Neural cell (in vitro differentiated cells): ENCODE measurements around the gene MSI1. TPM values are rescaled to one million over a fixed set of nuclear protein-coding genes. Genes with fewer than 3 reads are reported as not detected.
A peak's percentile ranks its signal among the peaks of the same experiment; 100 is the strongest.
"Not testable (repeated sequence)": the region's sequence is repeated elsewhere in the genome, so short reads cannot be mapped to it uniquely, and the experiment has no call there.

ENCODE experiments used
- H2AFZ ChIP-seq: fragments of 200-600, 300-800 bp; sonication (generic), shearing (Covaris generic); 2 replicates; pipeline ENCODE4 v1.6.0; 2014; ENCODE audit warnings: low read depth, mild to moderate bottlenecking, antibody characterized with exemption, low read length, moderate library complexity
- H3F3A ChIP-seq: fragments of 200-600 bp; shearing (Covaris generic); 2 replicates; pipeline ENCODE4 v1.6.1; 2016; ENCODE audit warnings: mild to moderate bottlenecking, moderate library complexity, mixed read lengths, antibody characterized with exemption, low read length; ENCODE audit not compliant: insufficient read depth, poor library complexity, severe bottlenecking
- H3K27ac ChIP-seq: fragments of 200-600, 300-800 bp; sonication (generic), shearing (Covaris generic); 2 replicates; pipeline ENCODE4 v1.5.1; 2014; ENCODE audit warnings: mild to moderate bottlenecking, low read length, moderate library complexity
- H3K27me3 ChIP-seq: fragments of 300-800, 200-600 bp; sonication (generic), shearing (Covaris generic); 2 replicates; pipeline ENCODE4 v1.6.0; 2014; ENCODE audit warnings: mild to moderate bottlenecking, low read depth, low read length, moderate library complexity; ENCODE audit not compliant: insufficient read depth
- H3K36me3 ChIP-seq: fragments of 300-800, 200-600 bp; sonication (generic), shearing (Covaris generic); 2 replicates; pipeline ENCODE4 v1.5.1; 2014; ENCODE audit warnings: mild to moderate bottlenecking, antibody characterized with exemption, low read length, moderate library complexity; ENCODE audit not compliant: insufficient read depth
- H3K4me2 ChIP-seq: fragments of 300-800, 200-600 bp; sonication (generic), shearing (Covaris generic); 2 replicates; pipeline ENCODE4 v1.6.0; 2014; ENCODE audit warnings: mild to moderate bottlenecking, low read length
- H3K4me3 ChIP-seq: fragments of 300-800, 200-600 bp; sonication (generic), shearing (Covaris generic); 2 replicates; pipeline ENCODE4 v1.5.1; 2014; ENCODE audit warnings: mild to moderate bottlenecking, low read length, moderate library complexity
- H3K79me2 ChIP-seq: fragments of 200-600 bp; shearing (Covaris generic); replicated peaks from 2 replicates; pipeline ENCODE4 v1.6.0; 2014; ENCODE audit warnings: mild to moderate bottlenecking, low read length, moderate library complexity; ENCODE audit not compliant: insufficient read depth
- H3K9ac ChIP-seq: fragments of 300-800, 200-600 bp; sonication (generic), shearing (Covaris generic); 2 replicates; pipeline ENCODE4 v1.6.1; 2016; ENCODE audit warnings: mild to moderate bottlenecking, low read length, mixed read lengths
- H3K9me2 ChIP-seq: fragments of 200-600 bp; shearing (Covaris generic); 2 replicates; pipeline ENCODE4 v1.6.1; 2016; ENCODE audit warnings: mild to moderate bottlenecking, low read length, mixed read lengths; ENCODE audit not compliant: insufficient read depth
- H3K9me3 ChIP-seq: fragments of 200-600, 300-800 bp; sonication (generic), shearing (Covaris generic); 2 replicates; pipeline ENCODE4 v1.6.1; 2016; ENCODE audit warnings: mild to moderate bottlenecking, mixed run types, low read length, moderate library complexity, mixed read lengths
- H4K20me1 ChIP-seq: fragments of 200-600 bp; shearing (Covaris generic); 2 replicates; pipeline ENCODE4 v1.6.1; 2016; ENCODE audit warnings: mild to moderate bottlenecking, mixed run types; ENCODE audit not compliant: insufficient read depth
- EP300 ChIP-seq: fragments of 450-650 bp; conservative IDR thresholded peaks from 2 replicates; pipeline ENCODE4 v1.6.1; 2014; ENCODE audit warnings: antibody characterized with exemption, mild to moderate bottlenecking, moderate library complexity; ENCODE audit not compliant: poor library complexity, severe bottlenecking
- EZH2 ChIP-seq: fragments of 200-600, 300-800 bp; shearing (Covaris generic), sonication (generic); IDR thresholded peaks from 2 replicates; pipeline ENCODE4 v1.6.1; 2014; ENCODE audit warnings: antibody characterized with exemption, low read length, borderline replicate concordance, mild to moderate bottlenecking; ENCODE audit not compliant: insufficient read depth, poor library complexity, severe bottlenecking
- MXI1 ChIP-seq: fragments of 450-650 bp; conservative IDR thresholded peaks from 2 replicates; pipeline ENCODE4 v1.6.1; 2014; ENCODE audit warnings: antibody characterized with exemption, mild to moderate bottlenecking; ENCODE audit not compliant: poor library complexity, severe bottlenecking
- POLR2AphosphoS5 ChIP-seq: IDR thresholded peaks from 2 replicates; pipeline ENCODE4 v1.6.1; 2012
- RAD21 ChIP-seq: fragments of 450-650 bp; conservative IDR thresholded peaks from 2 replicates; pipeline ENCODE4 v1.6.1; 2014; ENCODE audit warnings: antibody characterized with exemption, mild to moderate bottlenecking, moderate library complexity
- REST ChIP-seq: IDR thresholded peaks from 2 replicates; pipeline ENCODE4 v1.6.1; 2012; ENCODE audit warnings: borderline replicate concordance
- SMC3 ChIP-seq: fragments of 450-650 bp; conservative IDR thresholded peaks from 2 replicates; pipeline ENCODE4 v1.6.1; 2014; ENCODE audit warnings: antibody characterized with exemption, mild to moderate bottlenecking, moderate library complexity; ENCODE audit not compliant: poor library complexity
- TAF1 ChIP-seq: IDR thresholded peaks from 2 replicates; pipeline ENCODE4 v1.6.1; 2012; ENCODE audit warnings: low read depth
- polyA plus RNA-seq: library from polyadenylated mRNA; depleted of rRNA; stranded (reverse); fragments of >200 nt; gene quantifications from 2 replicates; pipeline ENCODE4 v1.2.3, GENCODE V29; 2014
- TF ChIP-seq, protein P1 (sequence below): fragments of 450-650 bp; IDR thresholded peaks from 2 replicates; pipeline ENCODE4 v1.5.1; 2014; ENCODE audit warnings: antibody characterized with exemption, mild to moderate bottlenecking, moderate library complexity; ENCODE audit not compliant: poor library complexity, severe bottlenecking

MSI1 gene
- polyA plus RNA-seq, 1 donor from 2014 or later = 7.5 TPM

GRCh38 chr12:120337730-120338129 lies 31.2 kb downstream of the MSI1 start:
- Histone ChIP-seq H3K27ac (no peak overlapping the region), H3K4me3 (no peak overlapping the region), H3K4me2 (no peak overlapping the region), H3K9me3 (peaks cover 4% of the 10 kb centered on the region), H3K9ac (no peak overlapping the region), H3K79me2 (no peaks in the 10 kb centered on the region), H3K9me2 (no peaks in the 10 kb centered on the region), H3F3A (no peaks in the 10 kb centered on the region), H3K36me3 (no peaks in the 10 kb centered on the region), H4K20me1 (no peaks in the 10 kb centered on the region), H2AFZ (no peak overlapping the region), H3K27me3 (no peaks in the 10 kb centered on the region)
- TF ChIP-seq, protein P1, sequence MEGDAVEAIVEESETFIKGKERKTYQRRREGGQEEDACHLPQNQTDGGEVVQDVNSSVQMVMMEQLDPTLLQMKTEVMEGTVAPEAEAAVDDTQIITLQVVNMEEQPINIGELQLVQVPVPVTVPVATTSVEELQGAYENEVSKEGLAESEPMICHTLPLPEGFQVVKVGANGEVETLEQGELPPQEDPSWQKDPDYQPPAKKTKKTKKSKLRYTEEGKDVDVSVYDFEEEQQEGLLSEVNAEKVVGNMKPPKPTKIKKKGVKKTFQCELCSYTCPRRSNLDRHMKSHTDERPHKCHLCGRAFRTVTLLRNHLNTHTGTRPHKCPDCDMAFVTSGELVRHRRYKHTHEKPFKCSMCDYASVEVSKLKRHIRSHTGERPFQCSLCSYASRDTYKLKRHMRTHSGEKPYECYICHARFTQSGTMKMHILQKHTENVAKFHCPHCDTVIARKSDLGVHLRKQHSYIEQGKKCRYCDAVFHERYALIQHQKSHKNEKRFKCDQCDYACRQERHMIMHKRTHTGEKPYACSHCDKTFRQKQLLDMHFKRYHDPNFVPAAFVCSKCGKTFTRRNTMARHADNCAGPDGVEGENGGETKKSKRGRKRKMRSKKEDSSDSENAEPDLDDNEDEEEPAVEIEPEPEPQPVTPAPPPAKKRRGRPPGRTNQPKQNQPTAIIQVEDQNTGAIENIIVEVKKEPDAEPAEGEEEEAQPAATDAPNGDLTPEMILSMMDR = no peak
- no peak for TF ChIP-seq POLR2AphosphoS5
- TF ChIP-seq RAD21 = no peak
- no peak for TF ChIP-seq EZH2
- TF ChIP-seq TAF1 = no peak
- no peak for TF ChIP-seq EP300
- TF ChIP-seq MXI1 = no peak
- no peak for TF ChIP-seq SMC3
- TF ChIP-seq REST = no peak

DNA sequence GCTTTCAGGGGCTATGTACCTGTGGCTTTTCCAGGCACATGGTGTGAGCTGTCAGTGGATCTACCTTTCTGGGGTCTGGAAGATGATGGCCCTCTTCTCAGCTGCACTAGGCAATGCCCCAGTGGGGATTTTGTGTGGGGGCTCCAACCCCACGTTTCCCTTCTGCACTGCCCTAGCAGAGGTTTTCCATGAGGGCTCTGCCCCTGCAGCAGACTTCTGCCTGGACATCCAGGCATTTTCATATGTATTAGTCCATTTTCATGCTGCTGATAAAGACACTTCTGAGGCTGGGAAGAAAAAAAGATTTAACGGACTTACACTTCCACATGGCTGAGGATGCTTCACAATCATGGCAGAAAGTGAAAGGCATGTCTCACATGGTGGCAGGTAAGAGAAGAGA lies 32.6 kb downstream of the MSI1 start:
- H3K27me3 ChIP-seq, H3K9me2 ChIP-seq, H3K4me3 ChIP-seq, H3K4me2 ChIP-seq, H3K27ac ChIP-seq, H3K36me3 ChIP-seq, H3K79me2 ChIP-seq, H3K9ac ChIP-seq, H3K9me3 ChIP-seq, H3F3A ChIP-seq, H2AFZ ChIP-seq, H4K20me1 ChIP-seq: not testable (repeated sequence)

DNA sequence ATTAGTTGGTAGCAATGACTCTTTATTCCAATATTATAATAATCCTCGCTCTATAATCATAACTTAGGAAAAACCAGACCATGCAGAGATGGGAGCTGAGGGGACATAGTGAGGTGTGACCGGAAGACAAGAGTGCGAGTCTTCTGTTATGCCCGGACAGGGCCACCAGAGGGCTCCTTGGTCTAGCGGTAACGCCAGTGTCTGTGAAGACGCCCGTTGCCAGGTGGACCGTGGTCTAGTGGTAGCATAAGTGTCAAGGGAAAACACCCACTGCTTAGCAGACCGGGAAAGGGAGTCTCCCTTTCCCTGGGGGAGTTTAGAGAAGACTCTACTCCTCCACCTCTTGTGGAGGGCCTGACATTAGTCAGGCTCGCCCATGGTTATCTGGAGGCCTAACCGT lies 33.5 kb downstream of the MSI1 start:
- not testable (repeated sequence) for H3K4me2 ChIP-seq, H3K9ac ChIP-seq, H3K9me2 ChIP-seq, H3K27me3 ChIP-seq, H3K79me2 ChIP-seq, H4K20me1 ChIP-seq, H3K36me3 ChIP-seq, H2AFZ ChIP-seq, H3K9me3 ChIP-seq, H3F3A ChIP-seq, H3K27ac ChIP-seq, H3K4me3 ChIP-seq
- TF ChIP-seq RAD21 = peak; percentile 45
- TF ChIP-seq SMC3 = peak; percentile 59
- TF ChIP-seq, protein P1 = peak; percentile 55
